ENCODE data around the gene ABTB2. TPM values are rescaled to one million over a fixed set of nuclear protein-coding genes. Genes with fewer than 3 reads are reported as not detected.

The ABTB2 gene
- total RNA-seq, 1 experiment from 2014 or later = 46.3 TPM

- no TSS peak for BruUV-seq (replicated peaks)
- POLR2A ChIA-PET (ENCODE audit: low non-redundant PET) = no interaction called here
- CTCF ChIA-PET = no interaction called here
Observed at GRCh38 chr11:34120651-34121050, 237.2 kb downstream of the ABTB2 start.

GRCh38 chr11:34114471-34114870, 243.3 kb downstream of the ABTB2 start:
- intact Hi-C loops (cut with micrococcal nuclease; ENCODE audit: unreplicated experiment) = no loop called here
- no peak overlapping the region for H3K4me3 ChIP-seq (ENCODE audit: low read depth, low read length, poor library complexity, severe bottlenecking)
- BruUV-seq (replicated peaks) = no TSS peak
- peaks cover 96% of the 10 kb centered on the region for H3K36me3 ChIP-seq (ENCODE audit: insufficient read depth, low read length, poor library complexity, severe bottlenecking)
- ChIA-PET POLR2A (ENCODE audit: low non-redundant PET) (no interaction called here), CTCF (no interaction called here)
- TF ChIP-seq CTCF (conservative IDR thresholded peaks at IDR 0.05; ENCODE audit: low read depth, low read length) (no peak), EZH2 (IDR thresholded peaks at IDR 0.05; ENCODE audit: borderline replicate concordance, low read depth, low read length, poor library complexity, severe bottlenecking) (no peak)
- H3K9me3 ChIP-seq (ENCODE audit: low read depth, low read length, poor library complexity, severe bottlenecking) = no peaks in the 10 kb centered on the region
- no peaks in the 10 kb centered on the region for H3K27me3 ChIP-seq (replicated peaks; ENCODE audit: insufficient read depth, low read depth, low read length, poor library complexity)
- DNase-seq (ENCODE audit: low spot score) = no peak
- peaks cover 10% of the 10 kb centered on the region for H3K4me1 ChIP-seq (ENCODE audit: insufficient read depth, low read length, poor library complexity, severe bottlenecking)
- no peak overlapping the region for H3K27ac ChIP-seq (ENCODE audit: low read depth, low read length, poor library complexity, severe bottlenecking)

More at GRCh38 chr11:34120651-34121050, 237.2 kb downstream of the ABTB2 start:
- no peaks in the 10 kb centered on the region for H3K9me3 ChIP-seq (ENCODE audit: low read depth, low read length, poor library complexity, severe bottlenecking)
- intact Hi-C loops (cut with micrococcal nuclease; ENCODE audit: unreplicated experiment) = no loop called here
- H3K4me3 ChIP-seq (ENCODE audit: low read depth, low read length, poor library complexity, severe bottlenecking) = no peak overlapping the region
- peaks cover 10% of the 10 kb centered on the region for H3K4me1 ChIP-seq (ENCODE audit: insufficient read depth, low read length, poor library complexity, severe bottlenecking)
- H3K36me3 ChIP-seq (ENCODE audit: insufficient read depth, low read length, poor library complexity, severe bottlenecking) = peaks cover 92% of the 10 kb centered on the region
- TF ChIP-seq CTCF (conservative IDR thresholded peaks at IDR 0.05; ENCODE audit: low read depth, low read length) (no peak), EZH2 (IDR thresholded peaks at IDR 0.05; ENCODE audit: borderline replicate concordance, low read depth, low read length, poor library complexity, severe bottlenecking) (no peak)
- H3K27me3 ChIP-seq (replicated peaks; ENCODE audit: insufficient read depth, low read depth, low read length, poor library complexity) = no peaks in the 10 kb centered on the region
- DNase-seq (ENCODE audit: low spot score) = no peak
- H3K27ac ChIP-seq (ENCODE audit: low read depth, low read length, poor library complexity, severe bottlenecking) = no peak overlapping the region

GRCh38 chr11:34114014-34114413, 243.8 kb downstream of the ABTB2 start:
- Histone ChIP-seq H3K4me3 (ENCODE audit: low read depth, low read length, poor library complexity, severe bottlenecking) (no peak overlapping the region), H3K4me1 (ENCODE audit: insufficient read depth, low read length, poor library complexity, severe bottlenecking) (peaks cover 10% of the 10 kb centered on the region), H3K36me3 (ENCODE audit: insufficient read depth, low read length, poor library complexity, severe bottlenecking) (peaks cover 96% of the 10 kb centered on the region), H3K27me3 (replicated peaks; ENCODE audit: insufficient read depth, low read depth, low read length, poor library complexity) (no peaks in the 10 kb centered on the region), H3K9me3 (ENCODE audit: low read depth, low read length, poor library complexity, severe bottlenecking) (no peaks in the 10 kb centered on the region), H3K27ac (ENCODE audit: low read depth, low read length, poor library complexity, severe bottlenecking) (no peak overlapping the region)
- no peak for DNase-seq (ENCODE audit: low spot score)
- intact Hi-C loops (cut with micrococcal nuclease; ENCODE audit: unreplicated experiment) = no loop called here
- TF ChIP-seq EZH2 (IDR thresholded peaks at IDR 0.05; ENCODE audit: borderline replicate concordance, low read depth, low read length, poor library complexity, severe bottlenecking) (no peak), CTCF (conservative IDR thresholded peaks at IDR 0.05; ENCODE audit: low read depth, low read length) (no peak)
- CTCF ChIA-PET = no interaction called here
- POLR2A ChIA-PET (ENCODE audit: low non-redundant PET) = no interaction called here
- BruUV-seq (replicated peaks) = no TSS peak

All from A673 (cell line).